OCI-LY7 (cell line): Measurements from ENCODE around the gene GPR156. TPM values are rescaled to one million over a fixed set of nuclear protein-coding genes. Genes with fewer than 3 reads are reported as not detected.
"Not testable (repeated sequence)": the region's sequence is repeated elsewhere in the genome, so short reads cannot be mapped to it uniquely, and the experiment has no call there.

Experiments used
- BruUV-seq: library from RNA; stranded (reverse); fragments of 400-500 nt; replicated peaks from 2 replicates; lab custom pipeline; 2021; lab: Mats Ljungman, UMichigan
- CTCF ChIA-PET: fragments of 300-600 bp; sonication (Branson Sonifier 250); formaldehyde crosslinking; loops from one replicate; lab custom pipeline; 2022; ENCODE audit warnings: antibody characterized with exemption; ENCODE audit not compliant: unreplicated experiment; lab: Charles Lee
- POLR2A ChIA-PET: fragments of 300-600 bp; sonication (Branson Sonifier 250); formaldehyde crosslinking; loops from one replicate; lab custom pipeline; 2022; ENCODE audit warnings: antibody characterized with exemption; lab: Charles Lee
- DNase-seq: peaks from one replicate; pipeline ENCODE4 v3.0.0-alpha.2; 2015; ENCODE audit warnings: low spot score
- H2AFZ ChIP-seq: fragments of 200-600 bp; sonication (generic), shearing (Covaris generic); 2 replicates; pipeline ENCODE4 v1.6.1; 2014; ENCODE audit warnings: mild to moderate bottlenecking, antibody characterized with exemption, low read length, moderate library complexity
- H3K27ac ChIP-seq: fragments of 200-600 bp; sonication (generic); 2 replicates; pipeline ENCODE4 v1.5.1; 2014; ENCODE audit warnings: mixed run types, low read depth, mild to moderate bottlenecking, moderate library complexity, low read length, inconsistent platforms; ENCODE audit not compliant: poor library complexity, severe bottlenecking
- H3K36me3 ChIP-seq: fragments of 200-600 bp; sonication (generic); 2 replicates; pipeline ENCODE4 v1.6.1; 2014; ENCODE audit warnings: mild to moderate bottlenecking, antibody characterized with exemption, low read length, moderate library complexity, mixed read lengths; ENCODE audit not compliant: insufficient read depth
- H3K4me1 ChIP-seq: fragments of 200-600 bp; sonication (generic); 2 replicates; pipeline ENCODE4 v1.5.1; 2014; ENCODE audit warnings: mild to moderate bottlenecking, low read length; ENCODE audit not compliant: insufficient read depth, poor library complexity, severe bottlenecking
- H3K4me2 ChIP-seq: fragments of 200-600 bp; sonication (generic); 2 replicates; pipeline ENCODE4 v1.6.1; 2014; ENCODE audit warnings: mild to moderate bottlenecking, low read length
- H3K4me3 ChIP-seq: fragments of 200-600 bp; sonication (generic); 2 replicates; pipeline ENCODE4 v1.5.1; 2014; ENCODE audit warnings: mild to moderate bottlenecking, low read depth, low read length; ENCODE audit not compliant: poor library complexity, severe bottlenecking
- H3K79me2 ChIP-seq: fragments of 200-600 bp; sonication (generic); 2 replicates; pipeline ENCODE4 v1.6.1; 2016; ENCODE audit warnings: low read depth, mild to moderate bottlenecking, low read length, moderate library complexity, mixed read lengths; ENCODE audit not compliant: insufficient read depth
- H3K9me2 ChIP-seq: fragments of 200-600 bp; sonication (generic); 2 replicates; pipeline ENCODE4 v1.6.1; 2016; ENCODE audit warnings: mild to moderate bottlenecking, low read length, mixed read lengths; ENCODE audit not compliant: insufficient read depth
- H3K9me3 ChIP-seq: fragments of 200-600 bp; sonication (generic); 2 replicates; pipeline ENCODE4 v1.6.1; 2014; ENCODE audit warnings: mild to moderate bottlenecking, mixed run types, low read length, mixed read lengths
- H4K20me1 ChIP-seq: fragments of 200-600 bp; sonication (generic); 2 replicates; pipeline ENCODE4 v1.6.1; 2014; ENCODE audit warnings: mild to moderate bottlenecking, antibody characterized with exemption, low read length, moderate library complexity, mixed read lengths; ENCODE audit not compliant: insufficient read depth
- CTCF ChIP-seq: fragments of 200-600 bp; sonication (generic); conservative IDR thresholded peaks from 2 replicates; pipeline ENCODE4 v1.5.1; 2014; ENCODE audit warnings: mild to moderate bottlenecking, antibody characterized with exemption, low read length, moderate library complexity, mixed read lengths
- EZH2phosphoT487 ChIP-seq: fragments of 200-600 bp; sonication (generic); IDR thresholded peaks from 2 replicates; pipeline ENCODE4 v1.6.1; 2018; ENCODE audit warnings: low read depth, borderline replicate concordance, mild to moderate bottlenecking, mixed run types, antibody characterized with exemption, low read length, moderate library complexity, mixed read lengths
- intact Hi-C: fragments of 100-400 bp; cut with micrococcal nuclease; formaldehyde crosslinking; loops from one replicate; pipeline ENCODE4 v1.10.0; 2022; ENCODE audit not compliant: unreplicated experiment
- total RNA-seq, 2 experiments: library from RNA; depleted of rRNA in 1 of 2; stranded (reverse); fragments of >200 nt in 1 of 2; shearing (Covaris generic) in 1 of 2; gene quantifications; 2 replicates each; pipeline ENCODE4 v1.2.3, GENCODE V29; 2014 to 2022

The GPR156 gene
- total RNA-seq, 2 experiments from 2014 or later, result 0.03 to 0.13 TPM

GRCh38 chr3:120157113-120157512, 127.9 kb downstream of the GPR156 start:
- Histone ChIP-seq H3K4me1 (no peaks in the 10 kb centered on the region), H3K4me2 (no peak overlapping the region), H3K9me2 (no peaks in the 10 kb centered on the region), H4K20me1 (no peaks in the 10 kb centered on the region), H3K36me3 (no peaks in the 10 kb centered on the region), H3K9me3 (0 out of 2 replicates have a peak, but pooled peaks cover 6% of the 10 kb centered on the region), H3K4me3 (no peak overlapping the region), H3K27ac (no peak overlapping the region), H2AFZ (no peak overlapping the region), H3K79me2 (no peaks in the 10 kb centered on the region)
- ChIA-PET POLR2A (no interaction called here), CTCF (no interaction called here)
- intact Hi-C loops, result no loop called here
- no peak for DNase-seq
- BruUV-seq, result no TSS peak
- TF ChIP-seq CTCF, result no peak
- no peak for TF ChIP-seq EZH2phosphoT487

- intact Hi-C loops, result no loop called here
- BruUV-seq, result no TSS peak
- no peak overlapping the region for H3K4me3 ChIP-seq
- ChIA-PET CTCF (no interaction called here), POLR2A (no interaction called here)
- 0 out of 2 replicates have a peak, but pooled peaks cover 6% of the 10 kb centered on the region for H3K9me3 ChIP-seq
- H2AFZ ChIP-seq, result no peak overlapping the region
- no peaks in the 10 kb centered on the region for H3K4me1 ChIP-seq
- H4K20me1 ChIP-seq, result no peaks in the 10 kb centered on the region
- no peaks in the 10 kb centered on the region for H3K79me2 ChIP-seq
- no peak overlapping the region for H3K27ac ChIP-seq
- no peak overlapping the region for H3K4me2 ChIP-seq
- no peak for DNase-seq
- TF ChIP-seq CTCF (no peak), EZH2phosphoT487 (no peak)
- no peaks in the 10 kb centered on the region for H3K36me3 ChIP-seq
- H3K9me2 ChIP-seq, result no peaks in the 10 kb centered on the region
Measured at GRCh38 chr3:120156699-120157098, 128.3 kb downstream of the GPR156 start.

- intact Hi-C loops, H3K9me2 ChIP-seq, H3K4me3 ChIP-seq, H3K79me2 ChIP-seq, H3K27ac ChIP-seq, H3K4me1 ChIP-seq, H3K4me2 ChIP-seq, H2AFZ ChIP-seq, H3K9me3 ChIP-seq, BruUV-seq, DNase-seq, CTCF ChIA-PET, H3K36me3 ChIP-seq, POLR2A ChIA-PET, H4K20me1 ChIP-seq: not testable (repeated sequence)
Measured at GRCh38 chr3:120155694-120156093, 129.3 kb downstream of the GPR156 start.
